ENCODE data around the gene TSPAN8. TPM values are rescaled to one million over a fixed set of nuclear protein-coding genes. Genes with fewer than 3 reads are reported as not detected.

The TSPAN8 gene
- total and polyA plus RNA-seq, 2 donors (not counting 1 experiment from before 2014, with no cell fraction given): 0.17 TPM; not detected in 1

DNA sequence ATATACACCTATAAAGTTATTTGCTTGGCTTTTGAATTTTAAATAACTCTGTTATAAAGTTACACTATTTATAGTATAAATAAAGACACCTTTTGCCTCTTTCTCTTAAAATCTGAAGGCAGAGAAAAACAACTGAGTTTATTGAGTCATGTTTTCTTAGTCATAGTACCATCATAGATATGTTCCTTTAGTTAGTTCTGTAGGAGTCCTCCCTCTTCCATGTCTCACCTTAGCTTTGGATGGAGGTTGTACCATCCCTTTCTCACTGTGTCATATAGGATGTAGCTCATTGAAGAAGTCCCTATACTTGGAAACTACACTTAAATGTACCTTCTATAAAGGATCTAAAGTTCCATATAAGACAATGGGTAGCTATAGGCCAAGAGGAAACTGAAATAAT, 39.7 kb upstream of the TSPAN8 start:
- Histone ChIP-seq H3K27ac (ENCODE audit: insufficient read depth, low read length) (no peak overlapping the region), H4K20me1 (ENCODE audit: control insufficient read depth, extremely low read depth, insufficient read depth, low read length) (no peaks in the 10 kb centered on the region), H3K79me2 (ENCODE audit: control insufficient read depth, insufficient read depth, low read length) (no peaks in the 10 kb centered on the region), H3K4me2 (ENCODE audit: extremely low read depth, insufficient read depth, low read length) (no peak overlapping the region), H3K9ac (ENCODE audit: insufficient read depth, low read length) (no peak overlapping the region), H2AFZ (ENCODE audit: low read length) (no peak overlapping the region), H3K4me1 (ENCODE audit: control insufficient read depth, extremely low read depth, insufficient read depth, low read length) (no peaks in the 10 kb centered on the region), H3K9me3 (ENCODE audit: control insufficient read depth, insufficient read depth, low read depth, low read length) (no peaks in the 10 kb centered on the region), H3K36me3 (ENCODE audit: control insufficient read depth, insufficient read depth, low read length) (no peaks in the 10 kb centered on the region), H3K27me3 (ENCODE audit: control insufficient read depth, insufficient read depth, low read length) (no peaks in the 10 kb centered on the region), H3K4me3 (replicated peaks in 1 of 4; ENCODE audit: control extremely low read depth in 1 of 4, insufficient read depth in 1 of 4, low read depth in 3 of 4, low read length in 4 of 4) (no peak overlapping the region)
- DNase-seq (ENCODE audit: low read depth in 2 of 2): no peak
- TF ChIP-seq EZH2 (IDR thresholded peaks at IDR 0.05; ENCODE audit: low read length, missing control alignments) (no peak), CTCF (conservative IDR thresholded peaks at IDR 0.05 in 1 of 2, IDR thresholded peaks at IDR 0.05 in 1 of 2; ENCODE audit: low read depth in 1 of 2, low read length in 2 of 2) (no peak)

GRCh38 chr12:71195338-71195896, 37.6 kb upstream of the TSPAN8 start:
- H3K79me2 ChIP-seq (ENCODE audit: control insufficient read depth, insufficient read depth, low read length): no peaks in the 10 kb centered on the region

DNA sequence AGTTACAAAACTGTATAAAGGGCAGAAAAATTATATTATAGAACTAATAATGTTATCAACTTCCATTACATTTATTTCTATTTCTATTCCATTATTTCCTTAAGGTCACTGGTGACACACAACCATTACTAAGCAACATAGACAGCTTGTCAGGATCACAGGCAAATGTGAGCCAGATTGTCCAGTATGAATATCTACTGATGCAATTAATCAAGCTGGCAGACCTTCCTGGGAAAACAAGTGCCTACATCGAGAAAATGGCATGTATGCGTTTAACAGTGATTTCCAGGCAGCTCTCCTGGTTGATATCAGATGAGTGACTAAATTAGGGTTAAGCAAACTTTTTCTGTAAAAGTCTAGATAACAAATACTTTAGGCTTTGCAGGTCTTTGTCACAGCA, 36.9 kb upstream of the TSPAN8 start:
- Histone ChIP-seq H3K4me3 (replicated peaks in 1 of 4; ENCODE audit: control extremely low read depth in 1 of 4, insufficient read depth in 1 of 4, low read depth in 3 of 4, low read length in 4 of 4) (no peak overlapping the region), H4K20me1 (ENCODE audit: control insufficient read depth, extremely low read depth, insufficient read depth, low read length) (no peaks in the 10 kb centered on the region), H3K4me2 (ENCODE audit: extremely low read depth, insufficient read depth, low read length) (no peak overlapping the region), H3K27ac (ENCODE audit: insufficient read depth, low read length) (no peak overlapping the region), H3K79me2 (ENCODE audit: control insufficient read depth, insufficient read depth, low read length) (no peaks in the 10 kb centered on the region), H3K4me1 (ENCODE audit: control insufficient read depth, extremely low read depth, insufficient read depth, low read length) (no peaks in the 10 kb centered on the region), H2AFZ (ENCODE audit: low read length) (no peak overlapping the region), H3K36me3 (ENCODE audit: control insufficient read depth, insufficient read depth, low read length) (no peaks in the 10 kb centered on the region), H3K9me3 (ENCODE audit: control insufficient read depth, insufficient read depth, low read depth, low read length) (no peaks in the 10 kb centered on the region), H3K27me3 (ENCODE audit: control insufficient read depth, insufficient read depth, low read length) (no peaks in the 10 kb centered on the region), H3K9ac (ENCODE audit: insufficient read depth, low read length) (no peak overlapping the region)
- no peak for TF ChIP-seq CTCF (conservative IDR thresholded peaks at IDR 0.05 in 1 of 2, IDR thresholded peaks at IDR 0.05 in 1 of 2; ENCODE audit: low read depth in 1 of 2, low read length in 2 of 2)
- DNase-seq (ENCODE audit: low read depth in 2 of 2): peak in 1 of 2 donors; percentile 17

More at GRCh38 chr12:71195338-71195896, 37.6 kb upstream of the TSPAN8 start:
- Histone ChIP-seq H3K36me3 (ENCODE audit: control insufficient read depth, insufficient read depth, low read length) (no peaks in the 10 kb centered on the region), H3K9ac (ENCODE audit: insufficient read depth, low read length) (no peak overlapping the region), H2AFZ (ENCODE audit: low read length) (no peak overlapping the region), H3K9me3 (ENCODE audit: control insufficient read depth, insufficient read depth, low read depth, low read length) (no peaks in the 10 kb centered on the region), H3K27ac (ENCODE audit: insufficient read depth, low read length) (no peak overlapping the region), H3K4me3 (replicated peaks in 1 of 4; ENCODE audit: control extremely low read depth in 1 of 4, insufficient read depth in 1 of 4, low read depth in 3 of 4, low read length in 4 of 4) (no peak overlapping the region), H4K20me1 (ENCODE audit: control insufficient read depth, extremely low read depth, insufficient read depth, low read length) (no peaks in the 10 kb centered on the region), H3K4me1 (ENCODE audit: control insufficient read depth, extremely low read depth, insufficient read depth, low read length) (no peaks in the 10 kb centered on the region), H3K4me2 (ENCODE audit: extremely low read depth, insufficient read depth, low read length) (no peak overlapping the region), H3K27me3 (ENCODE audit: control insufficient read depth, insufficient read depth, low read length) (no peaks in the 10 kb centered on the region)
- TF ChIP-seq EZH2 (IDR thresholded peaks at IDR 0.05; ENCODE audit: low read length, missing control alignments) (no peak), CTCF (conservative IDR thresholded peaks at IDR 0.05 in 1 of 2, IDR thresholded peaks at IDR 0.05 in 1 of 2; ENCODE audit: low read depth in 1 of 2, low read length in 2 of 2) (no peak)
- DNase-seq (ENCODE audit: low read depth in 2 of 2): no peak
